ENCODE data around the gene PEF1. TPM values are rescaled to one million over a fixed set of nuclear protein-coding genes. Genes with fewer than 3 reads are reported as not detected.

Gene PEF1
- total RNA-seq, 1 experiment from 2014 or later = 88.4 TPM

DNA sequence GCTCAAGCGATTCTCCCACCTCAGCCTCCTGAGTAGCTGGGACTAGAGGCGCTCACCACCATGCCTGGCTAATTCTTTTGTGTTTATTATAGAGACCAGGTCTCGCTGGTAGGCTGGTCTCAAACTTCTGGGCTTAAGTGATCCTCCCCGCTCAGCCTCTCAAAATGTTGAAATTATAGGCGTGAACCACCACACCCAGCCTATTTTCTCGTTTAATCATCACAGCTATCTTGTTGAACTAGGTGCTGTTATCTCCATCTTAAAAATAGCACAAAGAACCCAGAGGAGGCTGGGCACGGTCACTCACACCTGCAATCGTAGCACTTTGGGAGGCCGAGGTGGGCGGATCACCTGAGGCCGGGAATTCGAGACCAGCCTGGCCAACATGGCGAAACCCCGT lies 31.1 kb upstream of the PEF1 start:
- Histone ChIP-seq H3K4me1 (ENCODE audit: insufficient read depth, low read length) (no peaks in the 10 kb centered on the region), H3K36me3 (ENCODE audit: low read depth, low read length) (no peaks in the 10 kb centered on the region), H3K79me2 (ENCODE audit: low read length) (no peaks in the 10 kb centered on the region), H3F3A (ENCODE audit: low read length, unreplicated experiment) (no peaks in the 10 kb centered on the region), H3K9ac (ENCODE audit: low read length) (no peak overlapping the region), H3K27ac (ENCODE audit: low read length) (no peak overlapping the region), H4K20me1 (ENCODE audit: low read length) (no peaks in the 10 kb centered on the region), H3K9me3 (ENCODE audit: low read length) (no peaks in the 10 kb centered on the region), H3K4me2 (ENCODE audit: low read length) (no peak overlapping the region), H3K27me3 (ENCODE audit: low read length) (no peaks in the 10 kb centered on the region), H3K9me2 (replicated peaks; ENCODE audit: low read length) (no peaks in the 10 kb centered on the region), H2AFZ (ENCODE audit: low read length) (no peak overlapping the region), H3K4me3 (ENCODE audit: low read length) (no peak overlapping the region)
- ATAC-seq (no peak), DNase-seq (no peak)
- TF ChIP-seq CTCF (conservative IDR thresholded peaks at IDR 0.05; ENCODE audit: low read depth, low read length) (no peak), EZH2phosphoT487 (IDR thresholded peaks at IDR 0.05; ENCODE audit: borderline replicate concordance, low read length) (no peak), EZH2 (IDR thresholded peaks at IDR 0.05; ENCODE audit: low read length, unreplicated experiment) (no peak)
- intact Hi-C loops (cut with micrococcal nuclease) = no loop called here
- BruUV-seq (replicated peaks) = no TSS peak
- CTCF ChIA-PET = no interaction called here
- POLR2A ChIA-PET (ENCODE audit: unreplicated experiment) = no interaction called here

- DNase-seq (no peak), ATAC-seq (no peak)
- no peaks in the 10 kb centered on the region for H3K9me3 ChIP-seq (ENCODE audit: low read length)
- H3K9me2 ChIP-seq (replicated peaks; ENCODE audit: low read length) = no peaks in the 10 kb centered on the region
- BruUV-seq (replicated peaks) = no TSS peak
- peaks cover 5% of the 10 kb centered on the region; the same call in 1 of the 2 replicates for H3K4me1 ChIP-seq (ENCODE audit: insufficient read depth, low read length)
- H3K79me2 ChIP-seq (ENCODE audit: low read length) = no peaks in the 10 kb centered on the region
- ChIA-PET CTCF (no interaction called here), POLR2A (ENCODE audit: unreplicated experiment) (no interaction called here)
- H2AFZ ChIP-seq (ENCODE audit: low read length) = no peak overlapping the region
- H3F3A ChIP-seq (ENCODE audit: low read length, unreplicated experiment) = no peaks in the 10 kb centered on the region
- no peaks in the 10 kb centered on the region for H3K36me3 ChIP-seq (ENCODE audit: low read depth, low read length)
- H3K4me2 ChIP-seq (ENCODE audit: low read length) = no peak overlapping the region
- no peak overlapping the region for H3K9ac ChIP-seq (ENCODE audit: low read length)
- H3K27ac ChIP-seq (ENCODE audit: low read length) = no peak overlapping the region
- H3K4me3 ChIP-seq (ENCODE audit: low read length) = no peak overlapping the region
- no peak for TF ChIP-seq CTCF (conservative IDR thresholded peaks at IDR 0.05; ENCODE audit: low read depth, low read length)
- intact Hi-C loops (cut with micrococcal nuclease) = no loop called here
- H3K27me3 ChIP-seq (ENCODE audit: low read length) = no peaks in the 10 kb centered on the region
- H4K20me1 ChIP-seq (ENCODE audit: low read length) = no peaks in the 10 kb centered on the region
These were observed 30.5 kb upstream of the PEF1 start for GRCh38 chr1:31675161-31675560.

DNA sequence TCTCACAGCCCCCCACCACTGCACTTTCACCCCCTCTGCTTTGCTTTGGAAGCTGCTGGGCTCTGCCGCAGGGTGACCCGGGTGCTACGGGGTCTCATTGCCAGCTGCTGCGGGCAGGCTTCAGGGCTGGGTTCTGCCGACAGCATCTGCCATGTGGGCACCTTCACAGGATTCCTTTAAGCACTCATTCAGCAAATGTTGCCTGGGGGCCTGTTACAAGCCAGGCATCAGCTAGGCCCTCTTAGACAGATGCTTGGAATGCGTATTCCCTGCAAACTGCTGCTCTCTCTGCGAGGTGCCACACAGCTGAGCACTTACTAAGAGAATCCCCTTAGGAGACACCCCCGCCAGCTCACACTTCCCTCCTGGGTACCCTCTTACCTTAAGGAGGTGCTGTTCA lies 29.9 kb upstream of the PEF1 start:
- no peak overlapping the region for H3K4me2 ChIP-seq (ENCODE audit: low read length)
- no peak overlapping the region for H3K27ac ChIP-seq (ENCODE audit: low read length)
- H3K4me3 ChIP-seq (ENCODE audit: low read length) = no peak overlapping the region
- no peaks in the 10 kb centered on the region for H3K9me3 ChIP-seq (ENCODE audit: low read length)
- DNase-seq (no peak), ATAC-seq (no peak)
- TF ChIP-seq EZH2phosphoT487 (IDR thresholded peaks at IDR 0.05; ENCODE audit: borderline replicate concordance, low read length) = no peak
- no peak for TF ChIP-seq CTCF (conservative IDR thresholded peaks at IDR 0.05; ENCODE audit: low read depth, low read length)
- no peak for TF ChIP-seq EZH2 (IDR thresholded peaks at IDR 0.05; ENCODE audit: low read length, unreplicated experiment)
- no peaks in the 10 kb centered on the region for H4K20me1 ChIP-seq (ENCODE audit: low read length)
- intact Hi-C loops (cut with micrococcal nuclease) = no loop called here
- no peaks in the 10 kb centered on the region for H3K36me3 ChIP-seq (ENCODE audit: low read depth, low read length)
- POLR2A ChIA-PET (ENCODE audit: unreplicated experiment) = no interaction called here
- peaks cover 10% of the 10 kb centered on the region for H3K4me1 ChIP-seq (ENCODE audit: insufficient read depth, low read length)
- H3K79me2 ChIP-seq (ENCODE audit: low read length) = no peaks in the 10 kb centered on the region
- BruUV-seq (replicated peaks) = no TSS peak
- H3K9me2 ChIP-seq (replicated peaks; ENCODE audit: low read length) = no peaks in the 10 kb centered on the region
- H3K9ac ChIP-seq (ENCODE audit: low read length) = no peak overlapping the region
- no peaks in the 10 kb centered on the region for H3K27me3 ChIP-seq (ENCODE audit: low read length)
- H3F3A ChIP-seq (ENCODE audit: low read length, unreplicated experiment) = no peaks in the 10 kb centered on the region
- CTCF ChIA-PET = no interaction called here
- no peak overlapping the region for H2AFZ ChIP-seq (ENCODE audit: low read length)
